ENCODE results near the gene OR10G8.

Gene OR10G8

DNA sequence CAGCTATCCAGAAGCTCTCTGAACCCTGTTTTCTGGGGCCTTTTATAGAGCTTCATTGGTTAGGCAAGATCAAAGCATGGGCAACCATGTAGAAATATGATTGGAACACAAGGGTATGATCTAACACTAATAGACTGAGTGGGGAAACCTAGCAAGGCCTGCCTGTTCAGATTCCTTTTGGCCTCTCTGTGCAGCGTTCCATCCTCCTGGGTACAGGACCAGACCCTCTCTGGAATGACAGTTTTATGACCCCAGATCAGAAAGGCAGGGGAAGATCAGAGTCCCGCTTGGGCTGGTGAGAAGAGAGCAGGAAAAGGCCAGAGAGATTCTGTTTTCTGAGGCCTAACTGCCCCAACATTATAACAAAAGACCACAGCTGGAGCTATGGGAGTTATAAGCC, 52.0 kb downstream of the OR10G8 start:
- DNase-seq (ENCODE audit: low read depth): no peak

DNA sequence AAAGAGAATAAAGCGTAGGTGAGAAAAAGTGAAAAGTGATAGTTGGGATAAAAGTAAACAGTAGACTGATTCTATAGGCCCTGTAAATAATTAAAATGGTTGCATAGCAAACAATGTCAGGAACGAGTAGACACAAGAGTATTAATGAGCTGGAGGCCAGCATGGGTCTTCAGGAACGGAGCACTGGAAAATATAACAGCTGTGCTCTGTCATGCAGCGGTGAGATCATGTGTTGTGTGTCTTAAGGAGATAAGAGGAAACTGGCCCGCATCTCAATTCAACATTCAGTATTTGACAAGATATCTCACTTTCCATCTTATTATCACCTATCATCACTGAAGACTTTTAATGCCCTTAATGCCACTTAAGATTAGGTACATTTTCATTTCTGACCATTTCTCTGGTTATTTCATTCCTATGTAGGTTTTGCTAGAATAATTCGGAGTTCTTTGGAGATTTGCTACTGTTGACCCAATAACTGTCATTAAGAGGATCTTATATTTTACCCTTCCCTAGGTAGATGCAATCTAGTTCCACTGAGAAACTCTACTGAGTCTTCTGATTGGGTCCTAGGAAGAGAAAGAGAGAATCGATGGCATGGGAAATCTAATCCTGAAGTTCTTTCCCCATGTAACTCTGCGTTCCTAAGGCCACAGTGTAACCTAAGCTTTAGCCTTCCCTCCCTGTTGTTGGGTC, 53.2 kb downstream of the OR10G8 start:
- DNase-seq (ENCODE audit: low read depth): no peak

Data from GM04504 (cell line).